Lower lobe of right lung (tissue), 2 donors: Measurements from ENCODE around the gene PLEKHH2. TPM values are rescaled to one million over a fixed set of nuclear protein-coding genes. Genes with fewer than 3 reads are reported as not detected.

Experiments used
- ATAC-seq, 2 donors: fragments of 200-7000 bp; cut with Tn5 transposase; one replicate each; pipeline ENCODE4 v1.9.1; 2020 to 2022; ENCODE audit warnings: mild to moderate bottlenecking in 2 of 2, moderate library complexity in 2 of 2
- DNase-seq: peaks from one replicate; pipeline ENCODE4 v3.0.0-alpha.2; 2020
- H3K27ac ChIP-seq: fragments of 200-600 bp; one replicate; pipeline ENCODE4 v1.8.0; 2022
- H3K27me3 ChIP-seq: fragments of 200-600 bp; one replicate; pipeline ENCODE4 v1.8.0; 2022; ENCODE audit warnings: low read depth
- H3K36me3 ChIP-seq: fragments of 200-600 bp; one replicate; pipeline ENCODE4 v1.8.0; 2022; ENCODE audit warnings: mild to moderate bottlenecking
- H3K4me1 ChIP-seq: fragments of 200-600 bp; one replicate; pipeline ENCODE4 v1.8.0; 2022
- H3K4me3 ChIP-seq: fragments of 200-600 bp; one replicate; pipeline ENCODE4 v1.8.0; 2022; ENCODE audit warnings: mild to moderate bottlenecking
- H3K9me3 ChIP-seq: fragments of 200-600 bp; one replicate; pipeline ENCODE4 v1.8.0; 2022
- intact Hi-C: fragments of 100-400 bp; cut with DNase I; formaldehyde crosslinking; loops from one replicate; pipeline ENCODE4 v1.11.0; 2022
- total RNA-seq: library from RNA; stranded (reverse); fragmentation: NEBNext Ultra II Directional; extraction: Animal tissue kit (Norgen Biotek cat#: 25700); gene quantifications from one replicate; pipeline ENCODE4 v1.2.1, GENCODE V29; 2021
- TF ChIP-seq, protein P1 (sequence below): fragments of 200-600 bp; IDR thresholded peaks from one replicate; pipeline ENCODE4 v1.8.0; 2022; ENCODE audit warnings: antibody characterized with exemption, mild to moderate bottlenecking
- donor health status: DM: no; HTN: yes; CAD: no; lungs with severe emphysema.

The PLEKHH2 gene
- total RNA-seq, 1 donor from 2014 or later = 42.0 TPM

- H3K4me1 ChIP-seq = no peaks in the 10 kb centered on the region
- H3K9me3 ChIP-seq = no peaks in the 10 kb centered on the region
- TF ChIP-seq, protein P1, sequence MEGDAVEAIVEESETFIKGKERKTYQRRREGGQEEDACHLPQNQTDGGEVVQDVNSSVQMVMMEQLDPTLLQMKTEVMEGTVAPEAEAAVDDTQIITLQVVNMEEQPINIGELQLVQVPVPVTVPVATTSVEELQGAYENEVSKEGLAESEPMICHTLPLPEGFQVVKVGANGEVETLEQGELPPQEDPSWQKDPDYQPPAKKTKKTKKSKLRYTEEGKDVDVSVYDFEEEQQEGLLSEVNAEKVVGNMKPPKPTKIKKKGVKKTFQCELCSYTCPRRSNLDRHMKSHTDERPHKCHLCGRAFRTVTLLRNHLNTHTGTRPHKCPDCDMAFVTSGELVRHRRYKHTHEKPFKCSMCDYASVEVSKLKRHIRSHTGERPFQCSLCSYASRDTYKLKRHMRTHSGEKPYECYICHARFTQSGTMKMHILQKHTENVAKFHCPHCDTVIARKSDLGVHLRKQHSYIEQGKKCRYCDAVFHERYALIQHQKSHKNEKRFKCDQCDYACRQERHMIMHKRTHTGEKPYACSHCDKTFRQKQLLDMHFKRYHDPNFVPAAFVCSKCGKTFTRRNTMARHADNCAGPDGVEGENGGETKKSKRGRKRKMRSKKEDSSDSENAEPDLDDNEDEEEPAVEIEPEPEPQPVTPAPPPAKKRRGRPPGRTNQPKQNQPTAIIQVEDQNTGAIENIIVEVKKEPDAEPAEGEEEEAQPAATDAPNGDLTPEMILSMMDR = no peak
- peaks cover 16% of the 10 kb centered on the region for H3K36me3 ChIP-seq
- no peak overlapping the region for H3K4me3 ChIP-seq
- no peak overlapping the region for H3K27ac ChIP-seq
- H3K27me3 ChIP-seq = no peaks in the 10 kb centered on the region
- ATAC-seq (no peak), DNase-seq (no peak)
- intact Hi-C loops = no loop called here
Measured at GRCh38 chr2:43814711-43815110, 177.7 kb downstream of the PLEKHH2 start.

Other genes with a start within 250 kb of the PLEKHH2 start
- 41.2 TPM for gene THADA, start 41.2 kb upstream of the PLEKHH2 start, total RNA-seq
- 0.44 TPM for gene C1GALT1C1L, start 39.2 kb downstream of the PLEKHH2 start, total RNA-seq
- 22.7 TPM for gene DYNC2LI1, start 136.8 kb downstream of the PLEKHH2 start, total RNA-seq
- not detected for gene ABCG5, start 201.6 kb downstream of the PLEKHH2 start, total RNA-seq
- gene ABCG8, start 201.7 kb downstream of the PLEKHH2 start, total RNA-seq = not detected